ENCODE data around the gene HEATR5A. TPM values are rescaled to one million over a fixed set of nuclear protein-coding genes. Genes with fewer than 3 reads are reported as not detected.
"Not testable (repeated sequence)": the region's sequence is repeated elsewhere in the genome, so short reads cannot be mapped to it uniquely, and the experiment has no call there.

The HEATR5A gene
- total and polyA plus RNA-seq, 12 donors: 17.0 to 65.0 (median 46.2) TPM

- no peaks in the 10 kb centered on the region for H3K36me3 ChIP-seq
- DNase-seq: peak in 1 of 2 donors; percentile 14
- ATAC-seq: peak in 7 of 8 donors; percentile 23 to 65 (median 54)
- no peak overlapping the region for H3K4me3 ChIP-seq
- WGBS, 2 donors: 41 to 45% methylated on average over 6 of the region's 6 CpGs
- H3K4me1 ChIP-seq: peaks cover 0 to 28% (median 24%) of the 10 kb centered on the region in 9 donors
- no peaks in the 10 kb centered on the region for H3K27me3 ChIP-seq
- H3K27ac ChIP-seq: peak overlapping the region; percentile 1 to 65 (median 42)
- intact Hi-C loops (cut with DNase I): no loop called here
- no peak for TF ChIP-seq CTCF (IDR thresholded peaks at IDR 0.05)
- H3K9me3 ChIP-seq: no peaks in the 10 kb centered on the region
Measured at GRCh38 chr14:31261859-31262731, 158.3 kb downstream of the HEATR5A start.

- intact Hi-C loops (cut with DNase I): no loop called here
- peaks cover 0 to 28% (median 24%) of the 10 kb centered on the region in 9 donors for H3K4me1 ChIP-seq
- no peak for DNase-seq
Measured at GRCh38 chr14:31261523-31261858, 158.9 kb downstream of the HEATR5A start.

GRCh38 chr14:31259040-31259435 lies 161.3 kb downstream of the HEATR5A start:
- H3K36me3 ChIP-seq; H3K4me3 ChIP-seq; ATAC-seq; H3K27ac ChIP-seq; DNase-seq; H3K27me3 ChIP-seq; intact Hi-C loops (cut with DNase I); H3K9me3 ChIP-seq: not testable (repeated sequence)
- peaks cover 0 to 28% (median 24%) of the 10 kb centered on the region in 9 donors for H3K4me1 ChIP-seq
- 92 to 94% methylated on average over 4 of the region's 4 CpGs for WGBS, 2 donors

More at GRCh38 chr14:31261523-31261858, 158.9 kb downstream of the HEATR5A start:
- Histone ChIP-seq H3K36me3 (no peaks in the 10 kb centered on the region), H3K27me3 (no peaks in the 10 kb centered on the region), H3K4me3 (no peak overlapping the region), H3K27ac (peak overlapping the region in 6 of 10 donors; percentile 1 to 65 (median 42)), H3K9me3 (no peaks in the 10 kb centered on the region)
- no peak for ATAC-seq
- 91 to 97% methylated on average over 3 of the region's 3 CpGs for WGBS, 2 donors
- no peak for TF ChIP-seq CTCF (IDR thresholded peaks at IDR 0.05)

- ATAC-seq (no peak), DNase-seq (no peak)
- TF ChIP-seq CTCF (IDR thresholded peaks at IDR 0.05): no peak
- Histone ChIP-seq H3K9me3 (no peaks in the 10 kb centered on the region), H3K4me1 (peaks cover 0 to 24% (median 19%) of the 10 kb centered on the region in 9 donors), H3K27ac (no peak overlapping the region), H3K36me3 (no peaks in the 10 kb centered on the region), H3K27me3 (no peaks in the 10 kb centered on the region), H3K4me3 (no peak overlapping the region)
- intact Hi-C loops (cut with DNase I): no loop called here
- 96 to 98% methylated on average over 3 of the region's 3 CpGs for WGBS, 2 donors
Measured at GRCh38 chr14:31258427-31259039, 161.8 kb downstream of the HEATR5A start.

- DNase-seq; H3K27ac ChIP-seq; ATAC-seq; intact Hi-C loops (cut with DNase I); H3K36me3 ChIP-seq; H3K27me3 ChIP-seq; H3K9me3 ChIP-seq; H3K4me3 ChIP-seq: not testable (repeated sequence)
- H3K4me1 ChIP-seq: peaks cover 0 to 16% (median 13%) of the 10 kb centered on the region in 9 donors
- whole genome bisulfite sequencing, 2 donors: 89 to 92% methylated on average over 17 of the region's 17 CpGs
Measured at GRCh38 chr14:31257554-31258426, 162.6 kb downstream of the HEATR5A start.

Data from heart right ventricle (tissue), 16 donors.